ENCODE results near the gene UIMC1. TPM values are rescaled to one million over a fixed set of nuclear protein-coding genes. Genes with fewer than 3 reads are reported as not detected.
A peak's percentile ranks its signal among the peaks of the same experiment; 100 is the strongest.
"Not testable (repeated sequence)": the region's sequence is repeated elsewhere in the genome, so short reads cannot be mapped to it uniquely, and the experiment has no call there.

UIMC1 gene
- total and polyA plus RNA-seq, 2 donors (not counting 1 experiment from before 2014, with no cell fraction given): 49.2 to 98.1 TPM

DNA sequence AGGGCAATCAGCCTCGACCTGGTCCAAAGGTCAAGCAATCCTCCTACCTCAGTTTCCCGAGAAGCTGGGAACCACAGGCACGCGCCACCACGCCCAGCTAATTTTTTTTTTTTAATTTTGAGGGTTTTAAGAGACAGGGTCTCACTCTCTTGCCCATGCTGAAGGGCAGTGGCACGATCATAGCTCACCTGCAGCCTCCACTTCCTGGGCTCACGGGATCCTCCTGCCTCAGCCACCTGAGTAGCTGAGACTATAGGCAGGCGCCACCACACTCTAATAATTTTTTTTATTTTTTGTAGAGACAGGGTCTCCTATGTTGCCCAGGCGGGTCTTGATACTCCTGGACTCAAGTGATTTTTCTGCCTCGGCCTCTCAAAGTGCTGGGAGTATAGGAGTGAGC, 1.6 kb downstream of the UIMC1 start:
- Histone ChIP-seq H3K27ac (ENCODE audit: low read length in 2 of 2) (peak overlapping the region in 1 of 2 donors; percentile 94), H3K4me1 (ENCODE audit: control insufficient read depth in 2 of 2, insufficient read depth in 2 of 2, low read length in 2 of 2) (peaks cover 19 to 29% of the 10 kb centered on the region in 2 donors), H4K20me1 (ENCODE audit: control insufficient read depth, insufficient read depth, low read length, poor library complexity, severe bottlenecking) (peaks cover 46% of the 10 kb centered on the region), H3K9me3 (ENCODE audit: control extremely low read depth in 1 of 3, control insufficient read depth in 2 of 3, insufficient read depth in 1 of 3, low read length in 2 of 3) (peaks cover 0 to 7% (median 0%) of the 10 kb centered on the region in 3 donors), H2AFZ (ENCODE audit: insufficient read depth, low read depth, low read length, poor library complexity, severe bottlenecking) (no peak overlapping the region), H3K36me3 (replicated peaks in 1 of 2; ENCODE audit: control extremely low read depth in 1 of 2, control insufficient read depth in 1 of 2, extremely low read depth in 1 of 2, insufficient read depth in 2 of 2, low read length in 1 of 2) (peaks cover 0 to 3% of the 10 kb centered on the region in 2 experiments), H3K79me2 (ENCODE audit: control insufficient read depth, insufficient read depth, low read length) (peaks cover 73% of the 10 kb centered on the region), H3K27me3 (replicated peaks in 1 of 4; ENCODE audit: control extremely low read depth in 1 of 4, control insufficient read depth in 3 of 4, insufficient read depth in 4 of 4, low read length in 3 of 4) (no peaks in the 10 kb centered on the region), H3K4me2 (replicated peaks; ENCODE audit: low read depth, low read length, poor library complexity, severe bottlenecking) (peak overlapping the region; percentile 87), H3K4me3 (ENCODE audit: control extremely low read depth in 1 of 5, extremely low read depth in 1 of 5, insufficient read depth in 1 of 5, low read depth in 2 of 5, low read length in 4 of 5) (peak overlapping the region in 3 of 5 experiments; percentile 74 to 98 (median 95)), H3K9ac (ENCODE audit: low read length) (peak overlapping the region; percentile 96)
- WGBS (ENCODE audit: insufficient coverage): 80% methylated on average over 1 of the region's 10 CpGs
- DNase-seq (no peak), ATAC-seq (ENCODE audit: low read depth) (no peak)
- CTCF ChIA-PET: interaction anchor here (0.8 to 3.1 kb wide), 9 partner anchors 9 to 67 kb away, joined by 3 to 23 read pairs (median 4); no protein-coding TSS in a partner anchor
- Mint-ChIP-seq H3K4me1 (peaks cover 38% of the 10 kb centered on the region), H3K27me3 (no peaks in the 10 kb centered on the region), H3K4me3 (peak overlapping the region; percentile 96), H3K9me3 (ENCODE audit: insufficient read depth) (no peaks in the 10 kb centered on the region), H3K27ac (peak overlapping the region; percentile 96)
- intact Hi-C loops (cut with micrococcal nuclease): loop anchor here (5.0 kb wide), 1 partner anchor 618 kb away; the partner anchor contains the start of genes HIGD2A and NOP16
- POLR2A ChIA-PET: interaction anchor here (0.6 to 1.4 kb wide), 3 partner anchors 14 to 1102 kb away, joined by 3 to 8 read pairs (median 7); no protein-coding TSS in a partner anchor
- TF ChIP-seq EZH2 (IDR thresholded peaks at IDR 0.05; ENCODE audit: borderline replicate concordance, insufficient read depth, low read depth, low read length, poor library complexity, severe bottlenecking) (no peak), CTCF (IDR thresholded peaks at IDR 0.05) (no peak)

DNA sequence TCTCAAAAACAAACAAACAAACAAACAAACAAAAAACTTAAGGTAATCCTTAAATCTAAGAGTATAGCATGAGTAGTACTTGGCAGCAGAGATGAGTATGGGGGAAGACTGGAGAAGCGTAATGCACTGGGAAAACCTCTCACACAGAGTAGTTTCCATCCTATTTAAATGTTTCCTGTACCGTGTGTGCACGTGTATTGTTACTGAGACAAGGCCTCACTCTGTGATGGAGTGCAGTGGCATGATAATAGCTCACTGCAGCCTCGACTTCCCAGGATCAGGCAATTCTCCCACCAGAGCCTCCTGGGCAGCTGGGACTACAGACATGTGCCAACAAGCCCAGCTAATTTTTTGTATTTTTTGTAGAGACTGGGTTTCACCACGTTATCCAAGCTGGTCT, 2.9 kb downstream of the UIMC1 start:
- CTCF ChIA-PET: interaction anchor here (0.6 to 3.1 kb wide), 4 partner anchors 8 to 108 kb away, joined by 4 to 23 read pairs (median 5); no protein-coding TSS in a partner anchor
- Mint-ChIP-seq H3K4me1 (peaks cover 45% of the 10 kb centered on the region), H3K9me3 (ENCODE audit: insufficient read depth) (no peaks in the 10 kb centered on the region), H3K27ac (no peak overlapping the region), H3K27me3 (no peaks in the 10 kb centered on the region), H3K4me3 (no peak overlapping the region)
- H3K9ac ChIP-seq (ENCODE audit: low read length): no peak overlapping the region
- H3K4me2 ChIP-seq (replicated peaks; ENCODE audit: low read depth, low read length, poor library complexity, severe bottlenecking): no peak overlapping the region
- peaks cover 19 to 29% of the 10 kb centered on the region in 2 donors for H3K4me1 ChIP-seq (ENCODE audit: control insufficient read depth in 2 of 2, insufficient read depth in 2 of 2, low read length in 2 of 2)
- peaks cover 86% of the 10 kb centered on the region for H3K79me2 ChIP-seq (ENCODE audit: control insufficient read depth, insufficient read depth, low read length)
- H3K9me3 ChIP-seq (ENCODE audit: control extremely low read depth in 1 of 3, control insufficient read depth in 2 of 3, insufficient read depth in 1 of 3, low read length in 2 of 3): peaks cover 0 to 7% (median 0%) of the 10 kb centered on the region in 3 donors
- H3K4me3 ChIP-seq (ENCODE audit: control extremely low read depth in 1 of 5, extremely low read depth in 1 of 5, insufficient read depth in 1 of 5, low read depth in 2 of 5, low read length in 4 of 5): no peak overlapping the region
- POLR2A ChIA-PET: no interaction called here
- H3K27ac ChIP-seq (ENCODE audit: low read length in 2 of 2): no peak overlapping the region
- WGBS (ENCODE audit: insufficient coverage): 100% methylated on average over 1 of the region's 5 CpGs
- no peaks in the 10 kb centered on the region for H3K27me3 ChIP-seq (replicated peaks in 1 of 4; ENCODE audit: control extremely low read depth in 1 of 4, control insufficient read depth in 3 of 4, insufficient read depth in 4 of 4, low read length in 3 of 4)
- DNase-seq (no peak), ATAC-seq (ENCODE audit: low read depth) (no peak)
- TF ChIP-seq EZH2 (IDR thresholded peaks at IDR 0.05; ENCODE audit: borderline replicate concordance, insufficient read depth, low read depth, low read length, poor library complexity, severe bottlenecking) (no peak), CTCF (IDR thresholded peaks at IDR 0.05) (no peak)
- intact Hi-C loops (cut with micrococcal nuclease): no loop called here
- H4K20me1 ChIP-seq (ENCODE audit: control insufficient read depth, insufficient read depth, low read length, poor library complexity, severe bottlenecking): peaks cover 48% of the 10 kb centered on the region
- H3K36me3 ChIP-seq (replicated peaks in 1 of 2; ENCODE audit: control extremely low read depth in 1 of 2, control insufficient read depth in 1 of 2, extremely low read depth in 1 of 2, insufficient read depth in 2 of 2, low read length in 1 of 2): peaks cover 0 to 3% of the 10 kb centered on the region in 2 experiments
- no peak overlapping the region for H2AFZ ChIP-seq (ENCODE audit: insufficient read depth, low read depth, low read length, poor library complexity, severe bottlenecking)

DNA sequence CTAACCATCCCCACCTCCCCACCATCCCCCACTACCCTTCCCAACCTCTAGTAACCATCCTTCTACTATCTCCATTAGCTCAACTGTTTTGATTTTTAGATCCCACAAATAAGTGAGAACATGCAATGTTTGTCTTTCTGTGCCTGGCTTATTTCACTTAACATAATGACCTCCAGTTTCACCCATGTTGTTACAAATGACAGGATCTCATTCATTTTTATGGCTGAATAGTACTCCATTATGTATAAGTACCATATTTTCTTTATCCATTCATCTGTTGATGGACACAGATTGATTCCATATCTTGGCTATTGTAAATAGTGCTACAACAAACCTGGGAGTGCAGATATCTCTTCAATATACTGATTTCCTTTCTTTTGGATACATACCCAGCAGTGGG, 7.1 kb downstream of the UIMC1 start:
- DNase-seq; CTCF ChIA-PET; H3K9me3 ChIP-seq (ENCODE audit: control extremely low read depth in 1 of 3, control insufficient read depth in 2 of 3, insufficient read depth in 1 of 3, low read length in 2 of 3); H3K27me3 ChIP-seq (replicated peaks in 1 of 4; ENCODE audit: control extremely low read depth in 1 of 4, control insufficient read depth in 3 of 4, insufficient read depth in 4 of 4, low read length in 3 of 4); H3K9ac ChIP-seq (ENCODE audit: low read length); H3K36me3 ChIP-seq (replicated peaks in 1 of 2; ENCODE audit: control extremely low read depth in 1 of 2, control insufficient read depth in 1 of 2, extremely low read depth in 1 of 2, insufficient read depth in 2 of 2, low read length in 1 of 2); H3K27ac ChIP-seq (ENCODE audit: low read length in 2 of 2); intact Hi-C loops (cut with micrococcal nuclease); H3K4me2 ChIP-seq (replicated peaks; ENCODE audit: low read depth, low read length, poor library complexity, severe bottlenecking); H3K9me3 Mint-ChIP-seq (ENCODE audit: insufficient read depth); POLR2A ChIA-PET; H3K27ac Mint-ChIP-seq; H3K4me3 ChIP-seq (ENCODE audit: control extremely low read depth in 1 of 5, extremely low read depth in 1 of 5, insufficient read depth in 1 of 5, low read depth in 2 of 5, low read length in 4 of 5); H3K27me3 Mint-ChIP-seq; H3K4me3 Mint-ChIP-seq; H2AFZ ChIP-seq (ENCODE audit: insufficient read depth, low read depth, low read length, poor library complexity, severe bottlenecking); ATAC-seq (ENCODE audit: low read depth): not testable (repeated sequence)
- peaks cover 41 to 42% of the 10 kb centered on the region in 2 donors for H3K4me1 ChIP-seq (ENCODE audit: control insufficient read depth in 2 of 2, insufficient read depth in 2 of 2, low read length in 2 of 2)
- peaks cover 59% of the 10 kb centered on the region for H3K4me1 Mint-ChIP-seq
- H4K20me1 ChIP-seq (ENCODE audit: control insufficient read depth, insufficient read depth, low read length, poor library complexity, severe bottlenecking): peaks cover 53% of the 10 kb centered on the region
- peaks cover 100% of the 10 kb centered on the region for H3K79me2 ChIP-seq (ENCODE audit: control insufficient read depth, insufficient read depth, low read length)

All from B cell (primary cell).